Astrocyte (in vitro differentiated cells and primary cell): ENCODE data around the gene AP3B2.

Experiments
- EZH2 ChIP-seq: IDR thresholded peaks from 2 replicates; pipeline ENCODE4 v1.6.1; 2012; ENCODE audit warnings: mild to moderate bottlenecking, low read length, inconsistent platforms; ENCODE audit not compliant: insufficient read depth
- TF ChIP-seq, protein P1 (sequence below): IDR thresholded peaks from 2 replicates; pipeline ENCODE4 v1.5.1; 2011; ENCODE audit warnings: low read depth, mild to moderate bottlenecking, inconsistent platforms, low read length, moderate library complexity; ENCODE audit not compliant: insufficient read depth

DNA sequence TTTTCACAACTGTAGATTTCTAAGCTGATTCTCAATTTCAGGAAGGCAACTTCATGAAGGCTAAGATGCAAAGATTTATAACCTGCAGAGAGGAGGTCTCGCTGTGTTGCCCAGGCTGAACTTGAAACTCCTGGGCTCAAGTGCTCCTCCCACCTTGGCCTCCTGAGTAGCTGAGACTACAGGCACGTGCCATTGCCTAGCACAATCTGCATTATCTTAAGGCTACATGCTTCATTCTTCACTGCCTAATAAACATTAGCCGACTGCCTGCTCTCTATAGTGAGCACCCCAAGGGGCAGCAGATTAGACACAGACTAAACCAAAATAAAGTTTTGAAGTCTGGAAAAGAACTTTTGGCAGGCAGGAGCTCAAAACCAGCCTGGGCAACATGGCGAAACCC, 79.6 kb downstream of the AP3B2 start:
- no peak for TF ChIP-seq EZH2
- TF ChIP-seq, protein P1, sequence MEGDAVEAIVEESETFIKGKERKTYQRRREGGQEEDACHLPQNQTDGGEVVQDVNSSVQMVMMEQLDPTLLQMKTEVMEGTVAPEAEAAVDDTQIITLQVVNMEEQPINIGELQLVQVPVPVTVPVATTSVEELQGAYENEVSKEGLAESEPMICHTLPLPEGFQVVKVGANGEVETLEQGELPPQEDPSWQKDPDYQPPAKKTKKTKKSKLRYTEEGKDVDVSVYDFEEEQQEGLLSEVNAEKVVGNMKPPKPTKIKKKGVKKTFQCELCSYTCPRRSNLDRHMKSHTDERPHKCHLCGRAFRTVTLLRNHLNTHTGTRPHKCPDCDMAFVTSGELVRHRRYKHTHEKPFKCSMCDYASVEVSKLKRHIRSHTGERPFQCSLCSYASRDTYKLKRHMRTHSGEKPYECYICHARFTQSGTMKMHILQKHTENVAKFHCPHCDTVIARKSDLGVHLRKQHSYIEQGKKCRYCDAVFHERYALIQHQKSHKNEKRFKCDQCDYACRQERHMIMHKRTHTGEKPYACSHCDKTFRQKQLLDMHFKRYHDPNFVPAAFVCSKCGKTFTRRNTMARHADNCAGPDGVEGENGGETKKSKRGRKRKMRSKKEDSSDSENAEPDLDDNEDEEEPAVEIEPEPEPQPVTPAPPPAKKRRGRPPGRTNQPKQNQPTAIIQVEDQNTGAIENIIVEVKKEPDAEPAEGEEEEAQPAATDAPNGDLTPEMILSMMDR = no peak
